Measurements from ENCODE around the gene ZACN. TPM values are rescaled to one million over a fixed set of nuclear protein-coding genes. Genes with fewer than 3 reads are reported as not detected.
"Not testable (repeated sequence)": the region's sequence is repeated elsewhere in the genome, so short reads cannot be mapped to it uniquely, and the experiment has no call there.

ZACN gene
- total RNA-seq, 1 donor from 2014 or later, result 0.43 TPM

DNA sequence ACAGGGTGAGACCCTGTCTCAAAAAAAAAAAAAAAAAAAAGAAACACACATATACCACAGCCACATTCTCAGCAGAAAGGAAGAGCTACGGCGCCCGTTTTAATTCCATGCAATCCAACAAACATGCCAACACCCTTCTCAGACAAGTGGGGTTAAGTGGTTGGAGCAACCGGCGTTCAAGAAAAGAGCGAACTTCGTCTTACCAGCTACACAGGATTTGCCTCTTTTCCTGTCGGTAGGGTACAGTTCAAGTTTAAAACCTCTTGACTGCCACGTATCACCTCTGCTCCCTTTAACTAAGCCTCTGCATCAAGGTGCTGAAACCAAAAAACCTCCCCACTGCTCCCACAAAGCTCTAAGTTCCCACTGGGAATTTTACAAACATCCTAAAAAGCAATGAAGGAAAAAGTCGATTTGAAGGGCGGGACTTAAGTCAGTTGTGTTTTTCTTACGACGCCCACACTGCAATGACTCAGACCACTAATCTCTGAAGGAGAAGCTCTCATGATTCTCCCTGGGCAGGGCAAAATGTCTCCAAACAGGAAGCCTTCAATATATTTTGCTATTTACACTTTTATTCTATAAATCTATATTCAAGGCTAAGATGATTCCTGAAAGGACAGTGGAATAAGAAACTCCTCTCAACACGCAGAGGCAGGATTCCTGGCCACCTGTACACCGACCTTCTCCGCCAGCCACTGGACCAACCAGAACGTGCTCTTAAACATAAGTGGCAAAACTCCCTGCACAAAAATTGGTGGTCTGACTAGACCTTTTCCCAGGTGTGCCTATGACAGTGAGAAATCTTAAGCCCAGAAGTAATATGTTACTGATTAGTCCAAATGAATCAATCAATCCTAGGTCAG lies 25.5 kb upstream of the ZACN start:
- intact Hi-C loops (cut with micrococcal nuclease), result no loop called here

GRCh38 chr17:76054112-76054476 lies 24.9 kb upstream of the ZACN start:
- intact Hi-C loops (cut with micrococcal nuclease), result no loop called here

- intact Hi-C loops (cut with micrococcal nuclease), result no loop called here
Measured at GRCh38 chr17:76056882-76057281, 22.1 kb upstream of the ZACN start.

DNA sequence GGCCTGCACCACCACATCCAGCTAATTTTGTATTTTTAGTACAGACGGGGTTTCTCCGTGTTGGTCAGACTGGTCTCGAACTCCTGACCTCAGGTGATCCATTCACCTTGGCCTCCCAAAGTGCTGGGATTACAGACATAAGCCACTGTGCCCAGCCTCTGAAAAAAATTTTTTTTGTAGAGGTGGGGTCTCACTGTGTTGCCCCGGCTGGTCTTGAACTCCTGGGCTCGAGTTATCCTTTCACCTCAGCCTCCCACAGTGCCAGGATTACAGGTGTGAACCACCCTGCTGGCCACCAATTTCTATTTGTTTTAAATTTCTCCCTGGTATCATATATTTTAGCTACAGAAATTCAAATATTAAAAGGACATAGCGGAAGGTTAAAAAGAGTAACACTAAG lies 20.7 kb upstream of the ZACN start:
- intact Hi-C loops (cut with micrococcal nuclease), result not testable (repeated sequence)

DNA sequence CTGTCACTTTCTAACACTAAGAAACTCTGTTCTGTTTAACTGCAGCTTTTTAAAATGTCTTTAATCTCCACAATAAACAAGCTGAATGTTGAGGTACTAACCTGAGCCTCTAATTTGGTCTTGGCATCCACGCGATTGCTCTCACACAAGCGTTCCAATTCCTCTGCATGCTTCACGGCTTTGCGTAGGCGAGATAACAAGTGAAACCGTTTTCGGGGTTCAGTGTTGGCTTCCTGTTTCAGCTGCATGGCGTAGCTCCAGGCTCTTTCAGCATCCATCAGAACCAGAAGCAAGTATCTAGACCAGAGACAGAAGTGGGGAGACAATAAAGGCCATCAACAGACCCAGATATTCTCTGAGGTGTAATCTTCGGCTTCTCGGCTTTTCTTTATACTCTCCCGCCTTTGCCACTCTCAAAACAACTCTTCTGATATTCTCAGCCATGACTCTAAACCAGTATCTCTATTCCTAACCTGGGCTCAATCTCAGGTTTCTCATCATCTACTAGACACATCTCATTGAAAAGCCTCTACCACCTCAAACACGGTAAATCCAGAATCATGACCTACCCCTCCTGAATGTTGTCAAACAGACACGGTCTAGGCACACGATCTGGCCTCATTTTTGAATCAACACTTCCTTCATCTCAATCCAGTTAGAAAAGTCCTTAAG lies 15.0 kb upstream of the ZACN start:
- intact Hi-C loops (cut with micrococcal nuclease), result no loop called here

DNA sequence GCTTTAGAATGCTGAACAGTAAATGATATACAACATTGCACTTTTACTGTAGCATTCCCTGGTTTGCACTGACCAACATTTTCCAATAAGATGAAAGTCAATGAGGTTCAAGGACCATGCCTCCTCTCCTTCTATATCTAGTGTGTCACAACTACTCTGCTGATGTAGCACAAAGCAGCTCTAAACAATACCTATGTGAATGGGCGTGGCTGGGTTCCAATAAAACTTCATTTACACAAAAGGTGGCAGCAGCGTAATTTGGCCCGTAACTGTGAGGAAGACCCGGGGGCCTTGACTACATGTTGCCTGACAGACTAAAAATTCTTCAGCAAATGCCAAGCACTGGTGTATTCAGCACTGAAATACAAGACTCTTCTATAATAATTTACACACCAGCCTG lies 13.2 kb upstream of the ZACN start:
- intact Hi-C loops (cut with micrococcal nuclease), result no loop called here

- intact Hi-C loops (cut with micrococcal nuclease), result loop anchor here (1.0 kb wide), 1 partner anchor 92 kb away; the partner anchor contains the start of genes ACOX1 and TEN1
Measured at GRCh38 chr17:76071531-76072147, 7.3 kb upstream of the ZACN start.

DNA sequence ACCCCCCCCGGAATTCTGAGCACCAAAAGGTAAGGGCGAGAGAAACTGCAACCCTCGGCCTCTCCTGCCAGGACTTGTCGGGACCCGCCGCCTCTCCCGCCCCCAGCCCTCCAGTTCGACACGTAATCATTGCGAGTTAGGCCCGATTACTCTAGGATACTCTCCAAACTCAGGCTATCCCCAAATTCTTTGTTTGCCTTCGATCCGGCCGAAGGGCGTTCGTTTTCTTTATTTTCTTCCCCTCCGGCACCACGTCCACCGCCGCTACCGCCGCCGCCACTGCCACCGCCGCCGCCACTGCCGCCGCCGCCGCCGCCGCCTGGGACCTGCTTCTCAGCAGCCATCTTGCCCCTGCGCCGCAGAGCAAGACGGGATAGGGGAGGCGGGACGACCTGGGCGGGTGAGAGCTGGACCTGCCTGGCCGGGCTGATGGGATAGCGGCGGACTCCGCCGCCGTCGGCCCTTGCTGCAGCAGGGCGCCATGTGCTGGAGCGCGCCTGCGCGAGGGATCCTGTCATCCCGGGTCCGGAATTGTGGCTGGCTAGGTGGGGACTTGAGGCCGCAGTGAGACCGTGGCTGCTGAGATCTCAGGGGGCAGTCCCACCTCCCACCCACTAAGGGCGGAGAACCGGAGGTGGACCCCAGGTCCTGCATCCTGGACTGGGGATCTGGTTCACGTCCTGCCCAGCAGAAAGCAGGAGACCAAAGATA lies 6.7 kb upstream of the ZACN start, which contains the start of gene SRP68:
SRP68 (minus strand) TSS at position 370 of the 711 bp plus-strand sequence; CDS start at position 344, 26 bp downstream.
- intact Hi-C loops (cut with micrococcal nuclease), result loop anchor here (1.0 kb wide), 1 partner anchor 93 kb away; the partner anchor contains the start of genes ACOX1 and TEN1

GRCh38 chr17:76074390-76075363 lies 4.3 kb upstream of the ZACN start, which contains the start of gene GALR2:
Gene GALR2 (plus strand): TSS chr17:76074781. CDS start chr17:76074884, 103 bp downstream.
- intact Hi-C loops (cut with micrococcal nuclease), result no loop called here

DNA sequence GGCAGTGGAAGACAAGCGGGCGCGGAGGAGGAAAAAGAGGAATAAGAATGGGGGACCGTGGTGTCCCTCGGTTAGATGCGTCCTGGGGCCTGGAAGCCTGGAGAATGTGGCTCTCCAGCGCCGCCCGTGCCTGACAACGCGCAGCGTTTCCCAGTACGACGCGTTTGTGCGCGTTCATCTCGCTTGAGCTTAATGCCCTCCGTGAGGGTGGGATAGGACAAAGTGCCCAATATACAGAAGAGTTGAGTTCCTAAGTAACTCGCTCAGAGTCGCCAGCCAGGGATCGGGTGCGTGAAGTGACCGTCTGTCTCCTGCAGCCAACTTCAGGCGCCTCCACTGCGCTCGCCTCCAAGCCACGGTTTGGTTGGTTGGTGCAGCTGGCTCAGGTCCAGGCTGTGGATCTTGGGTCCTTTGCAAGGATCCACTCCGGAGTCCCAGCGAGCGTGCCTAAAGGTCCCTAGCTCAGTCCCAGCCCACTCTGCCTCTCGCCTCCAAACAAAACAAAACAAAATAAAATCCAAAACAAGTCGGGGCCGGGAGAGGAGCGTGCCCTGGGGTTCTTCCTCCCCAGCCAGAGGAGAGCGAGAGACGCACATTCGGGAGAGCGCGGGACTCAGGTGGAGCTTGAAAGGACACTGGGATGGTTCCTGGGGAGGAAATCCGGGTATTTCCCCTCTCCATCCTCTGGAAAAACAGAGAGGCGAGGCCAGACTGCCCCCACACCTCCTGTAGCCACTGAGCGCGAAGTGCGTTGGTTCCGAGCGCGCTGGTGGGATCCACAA lies 3.4 kb upstream of the ZACN start:
- intact Hi-C loops (cut with micrococcal nuclease), result no loop called here

DNA sequence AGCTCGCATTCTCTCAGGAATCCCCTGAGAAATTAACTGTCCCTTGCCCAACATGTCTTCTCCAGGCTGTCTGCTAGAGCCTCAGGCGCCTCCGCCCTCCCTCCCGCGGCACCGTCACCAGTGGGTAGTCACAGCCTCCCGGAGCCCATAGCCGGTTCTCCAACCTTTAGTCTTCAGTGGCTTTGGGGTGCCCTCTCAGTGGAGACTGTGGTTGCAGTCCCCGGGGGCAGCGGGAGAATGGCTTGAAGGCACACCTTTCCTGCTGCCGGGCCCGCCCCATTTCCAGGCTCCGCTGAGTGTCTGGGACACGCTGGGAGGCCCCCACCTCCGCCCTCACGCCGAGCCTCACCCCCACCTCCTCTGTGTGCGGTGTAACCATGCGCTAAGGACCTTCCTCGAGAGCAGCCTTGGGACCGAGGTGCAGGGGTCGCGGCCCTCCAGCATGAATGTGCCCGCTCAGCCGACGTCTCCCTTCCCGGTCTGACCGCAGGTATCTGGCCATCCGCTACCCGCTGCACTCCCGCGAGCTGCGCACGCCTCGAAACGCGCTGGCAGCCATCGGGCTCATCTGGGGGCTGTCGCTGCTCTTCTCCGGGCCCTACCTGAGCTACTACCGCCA lies 2.7 kb upstream of the ZACN start:
- intact Hi-C loops (cut with micrococcal nuclease), result no loop called here

DNA sequence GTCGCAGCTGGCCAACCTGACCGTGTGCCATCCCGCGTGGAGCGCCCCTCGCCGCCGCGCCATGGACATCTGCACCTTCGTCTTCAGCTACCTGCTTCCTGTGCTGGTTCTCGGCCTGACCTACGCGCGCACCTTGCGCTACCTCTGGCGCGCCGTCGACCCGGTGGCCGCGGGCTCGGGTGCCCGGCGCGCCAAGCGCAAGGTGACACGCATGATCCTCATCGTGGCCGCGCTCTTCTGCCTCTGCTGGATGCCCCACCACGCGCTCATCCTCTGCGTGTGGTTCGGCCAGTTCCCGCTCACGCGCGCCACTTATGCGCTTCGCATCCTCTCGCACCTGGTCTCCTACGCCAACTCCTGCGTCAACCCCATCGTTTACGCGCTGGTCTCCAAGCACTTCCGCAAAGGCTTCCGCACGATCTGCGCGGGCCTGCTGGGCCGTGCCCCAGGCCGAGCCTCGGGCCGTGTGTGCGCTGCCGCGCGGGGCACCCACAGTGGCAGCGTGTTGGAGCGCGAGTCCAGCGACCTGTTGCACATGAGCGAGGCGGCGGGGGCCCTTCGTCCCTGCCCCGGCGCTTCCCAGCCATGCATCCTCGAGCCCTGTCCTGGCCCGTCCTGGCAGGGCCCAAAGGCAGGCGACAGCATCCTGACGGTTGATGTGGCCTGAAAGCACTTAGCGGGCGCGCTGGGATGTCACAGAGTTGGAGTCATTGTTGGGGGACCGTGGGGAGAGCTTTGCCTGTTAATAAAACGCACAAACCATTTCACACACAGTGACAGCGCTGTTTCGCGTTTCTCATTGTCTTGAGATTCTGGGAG lies 2.0 kb upstream of the ZACN start:
- intact Hi-C loops (cut with micrococcal nuclease), result no loop called here

- intact Hi-C loops (cut with micrococcal nuclease), result no loop called here
Measured at GRCh38 chr17:76077584-76078110, 1.3 kb upstream of the ZACN start.

DNA sequence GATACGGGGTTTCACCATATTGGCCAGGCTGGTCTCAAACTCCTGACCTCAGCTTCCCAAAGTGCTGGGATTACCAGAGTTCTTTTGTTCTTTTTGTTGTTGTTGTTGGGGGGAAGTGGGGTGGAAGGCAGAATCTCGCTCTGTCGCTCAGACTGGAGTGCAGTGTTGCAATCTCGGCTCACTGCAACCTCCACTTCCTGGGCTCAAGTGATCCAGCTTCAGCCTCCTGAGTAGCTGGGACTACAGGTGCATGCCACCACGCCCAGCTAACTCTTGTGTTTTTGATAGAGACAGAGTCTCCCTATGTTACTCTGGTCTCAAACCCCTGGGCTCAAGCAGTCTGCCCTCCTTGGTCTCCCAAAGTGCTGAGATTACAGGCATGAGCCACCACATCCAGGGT lies 612 bp upstream of the ZACN start:
- intact Hi-C loops (cut with micrococcal nuclease), result not testable (repeated sequence)

- intact Hi-C loops (cut with micrococcal nuclease), result no loop called here
Measured at GRCh38 chr17:76079535-76079955, 563 bp downstream of the ZACN start.

DNA sequence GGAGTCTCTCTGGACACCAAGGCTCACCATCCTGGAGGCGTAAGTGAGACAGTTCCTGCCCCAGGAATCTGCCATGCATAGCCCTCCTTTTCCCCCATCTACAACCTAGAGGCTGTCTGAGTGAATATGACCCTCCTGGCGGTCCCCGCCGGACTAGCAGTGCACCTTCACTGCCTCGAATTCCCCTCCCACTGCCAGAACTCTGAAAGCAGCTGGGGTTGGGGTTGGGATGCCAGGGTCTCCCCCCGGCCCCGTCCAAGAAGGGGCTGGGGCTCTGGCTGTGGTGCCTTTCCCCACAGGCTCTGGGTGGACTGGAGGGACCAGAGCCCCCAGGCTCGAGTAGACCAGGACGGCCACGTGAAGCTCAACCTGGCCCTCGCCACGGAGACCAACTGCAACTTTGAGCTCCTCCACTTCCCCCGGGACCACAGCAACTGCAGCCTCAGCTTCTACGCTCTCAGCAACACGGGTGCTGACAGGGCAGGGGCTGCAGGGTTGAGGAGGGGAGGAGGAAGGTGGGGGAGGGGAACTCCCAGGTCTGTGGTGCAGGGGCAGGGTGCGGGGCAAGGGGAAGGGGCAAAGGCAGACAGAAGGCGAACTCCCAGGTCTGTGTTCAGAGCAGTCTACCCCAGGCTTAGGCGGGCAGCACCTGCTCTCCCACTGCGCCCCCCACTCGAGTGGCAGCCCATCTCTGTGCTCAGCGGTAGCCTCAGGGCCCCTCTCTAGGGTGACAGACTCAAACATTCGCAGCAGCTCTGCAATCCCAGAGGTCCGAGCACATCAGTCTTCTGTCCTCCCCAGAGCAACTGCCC lies 1.2 kb downstream of the ZACN start:
- intact Hi-C loops (cut with micrococcal nuclease), result no loop called here

DNA sequence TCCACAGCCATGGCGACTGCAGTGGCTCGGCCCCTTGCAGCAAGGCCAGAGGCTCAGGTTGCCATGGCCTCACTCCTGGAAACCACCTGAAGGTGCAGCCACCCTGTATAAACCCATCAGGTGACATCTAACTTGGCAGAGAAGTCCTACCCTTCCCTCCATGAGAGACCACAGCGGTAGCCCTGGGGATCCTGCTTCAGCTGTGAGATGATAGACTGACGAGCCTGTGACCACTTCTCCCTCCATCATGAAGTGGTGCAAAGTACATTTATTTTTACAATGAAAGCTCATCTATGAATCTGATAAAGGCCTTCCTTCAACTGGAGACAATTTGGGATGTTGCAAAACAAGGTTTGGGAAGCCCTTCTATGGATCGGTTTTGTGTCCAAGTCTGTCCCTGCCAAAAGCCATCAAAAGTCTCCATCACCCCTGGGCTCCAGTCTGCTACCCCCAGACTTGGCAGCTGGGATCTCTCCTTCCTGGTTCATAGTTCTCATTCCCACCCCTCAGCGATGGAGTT lies 1.8 kb downstream of the ZACN start:
- intact Hi-C loops (cut with micrococcal nuclease), result no loop called here

Data from T-helper 2 cell treated with Interferon-gamma antibody and Interleukin-4, amounts not matched to agents 100 ng/mL and 5 ng/mL, for 36 hours (primary cell).